Measurements from ENCODE around the gene HTR1B.

DNA sequence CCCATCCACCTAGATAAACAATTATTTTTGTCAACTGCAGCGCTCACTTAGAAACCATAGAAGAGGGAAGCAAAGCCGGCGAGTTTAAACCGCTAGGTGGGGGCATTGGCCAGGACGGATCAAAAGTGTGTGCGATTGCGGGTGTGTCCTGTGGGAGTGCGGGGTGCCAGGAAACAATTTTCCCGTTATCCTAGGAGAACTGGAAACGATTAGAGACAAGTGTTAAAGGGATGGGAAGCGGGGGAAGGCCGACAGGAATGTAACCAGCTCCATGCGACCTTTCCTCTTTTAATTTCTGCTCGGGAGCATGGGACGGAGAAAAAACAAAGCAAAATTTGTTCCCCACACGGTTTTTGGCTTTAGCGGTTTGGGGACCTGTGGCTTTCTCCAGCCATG lies 2.8 kb upstream of the HTR1B start:
- no peak for TF ChIP-seq EZH2 (IDR thresholded peaks at IDR 0.05)
- no peak for TF ChIP-seq POLR2AphosphoS5 (IDR thresholded peaks at IDR 0.05; ENCODE audit: borderline replicate concordance, low read depth, low read length)
- no peak for TF ChIP-seq FOXP2 (optimal IDR thresholded peaks at IDR 0.05; ENCODE audit: control extremely low read depth, extremely low read length, insufficient read depth)

Measured in SK-N-MC (cell line).